Sigmoid colon (tissue), 7 donors: ENCODE results near the gene WWTR1. TPM values are rescaled to one million over a fixed set of nuclear protein-coding genes. Genes with fewer than 3 reads are reported as not detected.

Experiments used
- DNase-seq: peaks from one replicate; pipeline ENCODE4 v3.0.0-alpha.2; 2019
- H3K27ac ChIP-seq, 4 donors: fragments of 200-600 bp; sonication (generic); one replicate each; pipeline ENCODE4 v1.5.1; 2016 to 2019; ENCODE audit warnings: mild to moderate bottlenecking in 1 of 4
- H3K27me3 ChIP-seq, 3 donors: fragments of 200-600 bp; sonication (generic); one replicate each; pipeline ENCODE4 v1.5.1; 2019; ENCODE audit warnings: mild to moderate bottlenecking in 1 of 3
- H3K36me3 ChIP-seq, 4 donors: fragments of 200-600 bp; sonication (generic); one replicate each; pipeline ENCODE4 v1.5.1; 2016 to 2019
- H3K4me1 ChIP-seq, 4 donors: fragments of 200-600 bp; sonication (generic); one replicate each; pipeline ENCODE4 v1.5.1; 2017 to 2019
- H3K4me3 ChIP-seq, 4 donors: fragments of 200-600 bp; sonication (generic); one replicate each; pipeline ENCODE4 v1.5.1; 2017 to 2019; ENCODE audit warnings: mild to moderate bottlenecking in 2 of 4, moderate library complexity in 1 of 4
- H3K9me3 ChIP-seq, 4 donors: fragments of 200-600 bp in 3 of 4; sonication (generic) in 3 of 4; one replicate each; pipeline versions ENCODE4 v1.5.1 to v1.6.1; 2013 to 2019
- EP300 ChIP-seq, 4 donors: sonication (generic); formaldehyde crosslinking; IDR thresholded peaks; one replicate each; pipeline ENCODE4 v1.6.1; 2017; ENCODE audit warnings: antibody characterized with exemption in 4 of 4
- POLR2A ChIP-seq, 2 donors: fragments of 450-650 bp; IDR thresholded peaks; one replicate each; pipeline ENCODE4 v1.6.1; 2016; ENCODE audit warnings: antibody characterized with exemption in 2 of 2, mild to moderate bottlenecking in 2 of 2, moderate library complexity in 2 of 2
- POLR2AphosphoS5 ChIP-seq, 4 donors: sonication (generic); formaldehyde crosslinking; IDR thresholded peaks; one replicate each; pipeline ENCODE4 v1.6.1; 2017; ENCODE audit warnings: antibody characterized with exemption in 4 of 4
- WGBS, 2 donors: extraction: QIAGEN DNeasy Blood & Tissue Kit; methylation state at CpG; one replicate each; pipeline ENCODE4 v1.1.7; 2013; 5-methylcytosine and 5-hydroxymethylcytosine counted together
- intact Hi-C: fragments of 100-400 bp; cut with DNase I; formaldehyde crosslinking; loops from one replicate; pipeline ENCODE4 v1.15.1; 2023
- polyA plus RNA-seq, 3 donors: library from polyadenylated mRNA; stranded (reverse); fragments of 200-250 nt; gene quantifications; one replicate each; pipeline ENCODE4 v1.2.3, GENCODE V29; 2013
- total RNA-seq, 4 donors: library from RNA; depleted of rRNA; stranded (reverse); fragments of >200 nt; gene quantifications; one replicate each; pipeline ENCODE4 v1.1.0, GENCODE V29; 2016
- TF ChIP-seq, protein P1 (sequence below), 4 experiments: fragments of 450-650 bp in 3 of 4; fragments of 200-600 bp in 1 of 4; IDR thresholded peaks; one replicate each; pipeline ENCODE4 v1.5.1; 2016 to 2019; ENCODE audit warnings: antibody characterized with exemption in 4 of 4, mild to moderate bottlenecking in 3 of 4, moderate library complexity in 2 of 4
- donor health status: healthy with polysubstance abuse.
- donor health status: Bipolar disorder and iron deficiency.
- donor health status: healthy.

Gene WWTR1
- total and polyA plus RNA-seq, 7 donors = 7.9 to 340 (median 243) TPM

DNA sequence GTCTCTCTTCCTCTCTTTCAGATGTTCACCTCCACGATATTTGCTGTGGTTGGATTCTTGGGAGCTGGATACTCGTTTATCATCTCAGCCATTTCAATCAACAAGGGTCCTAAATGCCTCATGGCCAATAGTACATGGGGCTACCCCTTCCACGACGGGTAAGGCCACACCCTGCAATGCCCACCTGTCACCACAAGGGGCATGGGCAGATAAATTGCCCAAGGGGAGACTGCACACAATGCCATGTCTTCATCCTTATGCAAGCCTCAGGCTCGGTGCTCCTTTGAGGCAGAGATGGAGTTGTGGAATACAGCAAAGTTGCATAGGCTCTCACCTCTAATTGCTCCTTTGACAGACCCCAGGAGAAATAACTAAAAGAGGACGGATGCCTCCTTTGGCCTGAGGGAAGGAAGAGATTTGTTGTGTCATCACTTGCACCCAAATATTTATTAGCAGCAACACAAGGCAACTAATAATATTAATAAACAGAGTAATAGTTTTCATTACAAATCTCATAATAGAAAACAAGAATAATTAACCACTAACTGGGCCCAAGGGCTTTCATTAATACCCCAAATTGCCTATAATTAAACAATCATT lies 170.1 kb downstream of the WWTR1 start:
- WGBS, 2 donors = 70 to 79% methylated on average over 6 of the region's 6 CpGs
- H3K27me3 ChIP-seq = no peaks in the 10 kb centered on the region
- H3K4me3 ChIP-seq = no peak overlapping the region
- TF ChIP-seq EP300 (IDR thresholded peaks at IDR 0.05) (no peak), POLR2AphosphoS5 (IDR thresholded peaks at IDR 0.05) (no peak), POLR2A (IDR thresholded peaks at IDR 0.05) (no peak)
- TF ChIP-seq, protein P1, sequence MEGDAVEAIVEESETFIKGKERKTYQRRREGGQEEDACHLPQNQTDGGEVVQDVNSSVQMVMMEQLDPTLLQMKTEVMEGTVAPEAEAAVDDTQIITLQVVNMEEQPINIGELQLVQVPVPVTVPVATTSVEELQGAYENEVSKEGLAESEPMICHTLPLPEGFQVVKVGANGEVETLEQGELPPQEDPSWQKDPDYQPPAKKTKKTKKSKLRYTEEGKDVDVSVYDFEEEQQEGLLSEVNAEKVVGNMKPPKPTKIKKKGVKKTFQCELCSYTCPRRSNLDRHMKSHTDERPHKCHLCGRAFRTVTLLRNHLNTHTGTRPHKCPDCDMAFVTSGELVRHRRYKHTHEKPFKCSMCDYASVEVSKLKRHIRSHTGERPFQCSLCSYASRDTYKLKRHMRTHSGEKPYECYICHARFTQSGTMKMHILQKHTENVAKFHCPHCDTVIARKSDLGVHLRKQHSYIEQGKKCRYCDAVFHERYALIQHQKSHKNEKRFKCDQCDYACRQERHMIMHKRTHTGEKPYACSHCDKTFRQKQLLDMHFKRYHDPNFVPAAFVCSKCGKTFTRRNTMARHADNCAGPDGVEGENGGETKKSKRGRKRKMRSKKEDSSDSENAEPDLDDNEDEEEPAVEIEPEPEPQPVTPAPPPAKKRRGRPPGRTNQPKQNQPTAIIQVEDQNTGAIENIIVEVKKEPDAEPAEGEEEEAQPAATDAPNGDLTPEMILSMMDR (IDR thresholded peaks at IDR 0.05) = peak in 1 of 4 experiments; percentile 12
- intact Hi-C loops = no loop called here
- no peaks in the 10 kb centered on the region for H3K36me3 ChIP-seq
- H3K4me1 ChIP-seq = no peaks in the 10 kb centered on the region
- no peak for DNase-seq
- no peak overlapping the region for H3K27ac ChIP-seq
- H3K9me3 ChIP-seq = no peaks in the 10 kb centered on the region

DNA sequence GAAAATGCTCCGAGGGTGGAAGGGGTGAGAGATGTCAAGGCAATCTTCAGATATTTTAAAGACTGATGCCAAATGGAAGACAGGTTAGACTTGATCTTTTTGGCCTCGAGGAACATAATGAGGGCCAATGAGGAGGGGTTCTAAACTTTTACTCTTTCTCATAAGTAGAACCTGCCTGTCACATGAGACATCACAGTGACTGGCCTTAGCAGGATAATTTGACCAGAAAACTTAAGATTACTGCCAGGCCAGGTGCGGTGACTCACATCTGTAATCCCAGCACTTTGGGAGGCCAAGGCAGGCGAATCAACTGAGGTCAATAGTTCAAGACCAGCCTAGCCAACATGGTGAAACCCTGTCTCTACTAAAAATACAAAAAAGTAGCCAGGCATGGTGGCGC lies 171.1 kb downstream of the WWTR1 start:
- intact Hi-C loops = no loop called here
- no peak for TF ChIP-seq POLR2AphosphoS5 (IDR thresholded peaks at IDR 0.05)
- TF ChIP-seq, protein P1 (IDR thresholded peaks at IDR 0.05) = no peak
- no peak for TF ChIP-seq POLR2A (IDR thresholded peaks at IDR 0.05)
- TF ChIP-seq EP300 (IDR thresholded peaks at IDR 0.05) = no peak
- 89 to 91% methylated on average over 5 of the region's 5 CpGs for WGBS, 2 donors
- no peaks in the 10 kb centered on the region for H3K27me3 ChIP-seq
- no peaks in the 10 kb centered on the region for H3K36me3 ChIP-seq
- DNase-seq = no peak
- H3K4me1 ChIP-seq = no peaks in the 10 kb centered on the region
- no peak overlapping the region for H3K4me3 ChIP-seq
- H3K9me3 ChIP-seq = no peaks in the 10 kb centered on the region
- H3K27ac ChIP-seq = no peak overlapping the region

DNA sequence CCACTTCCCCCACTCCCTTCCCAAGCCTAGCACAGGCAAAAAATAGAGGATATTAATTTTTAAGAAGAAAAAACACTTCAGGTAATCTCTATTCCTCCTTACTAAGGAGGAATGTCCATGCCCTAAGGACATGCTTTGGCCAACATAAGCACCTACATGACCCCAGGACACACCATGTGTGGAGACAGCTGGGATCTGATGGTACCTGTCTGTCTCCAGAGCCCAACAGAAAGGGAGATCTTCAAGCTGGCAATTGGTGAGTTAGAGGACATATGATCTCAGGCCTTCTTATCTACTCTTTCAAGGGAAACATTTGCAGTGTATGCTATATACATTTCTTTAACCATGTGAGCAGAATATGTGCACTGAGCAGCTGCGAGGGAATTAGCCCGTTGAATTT lies 176.3 kb downstream of the WWTR1 start:
- DNase-seq = no peak
- WGBS, 2 donors = 90% methylated on average over 2 of the region's 2 CpGs
- H3K4me3 ChIP-seq = no peak overlapping the region
- TF ChIP-seq EP300 (IDR thresholded peaks at IDR 0.05) = no peak
- TF ChIP-seq POLR2A (IDR thresholded peaks at IDR 0.05) = no peak
- TF ChIP-seq, protein P1 (IDR thresholded peaks at IDR 0.05) = no peak
- TF ChIP-seq POLR2AphosphoS5 (IDR thresholded peaks at IDR 0.05) = no peak
- intact Hi-C loops = no loop called here
- no peaks in the 10 kb centered on the region for H3K36me3 ChIP-seq
- H3K4me1 ChIP-seq = peaks cover 0 to 6% (median 0%) of the 10 kb centered on the region in 4 donors
- H3K9me3 ChIP-seq = no peaks in the 10 kb centered on the region
- H3K27me3 ChIP-seq = no peaks in the 10 kb centered on the region
- H3K27ac ChIP-seq = no peak overlapping the region

DNA sequence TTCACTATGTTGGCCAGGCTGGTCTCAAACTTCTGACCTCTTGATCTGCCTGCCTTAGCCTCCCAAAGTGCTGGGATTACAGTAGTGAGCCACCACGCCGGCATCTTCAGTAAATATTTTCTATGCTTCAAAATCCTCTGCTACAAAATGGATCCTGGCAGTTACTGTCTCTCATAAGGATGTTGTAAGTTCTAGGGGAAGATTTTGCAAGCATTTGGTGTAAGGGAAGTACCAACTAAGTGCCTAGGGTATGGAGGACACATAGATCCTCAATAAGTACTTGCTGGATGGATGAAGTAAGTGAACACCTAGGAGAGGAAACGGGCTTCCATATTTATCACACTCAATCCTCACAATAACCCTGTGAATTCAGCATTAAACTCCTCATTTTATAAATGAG lies 176.8 kb downstream of the WWTR1 start:
- TF ChIP-seq POLR2AphosphoS5 (IDR thresholded peaks at IDR 0.05) = no peak
- TF ChIP-seq POLR2A (IDR thresholded peaks at IDR 0.05) = no peak
- WGBS, 2 donors = 87 to 89% methylated on average over 3 of the region's 3 CpGs
- intact Hi-C loops = no loop called here
- no peak overlapping the region for H3K4me3 ChIP-seq
- no peak for DNase-seq
- no peaks in the 10 kb centered on the region for H3K27me3 ChIP-seq
- H3K36me3 ChIP-seq = no peaks in the 10 kb centered on the region
- peaks cover 0 to 6% (median 0%) of the 10 kb centered on the region in 4 donors for H3K4me1 ChIP-seq
- H3K27ac ChIP-seq = no peak overlapping the region
- no peaks in the 10 kb centered on the region for H3K9me3 ChIP-seq

DNA sequence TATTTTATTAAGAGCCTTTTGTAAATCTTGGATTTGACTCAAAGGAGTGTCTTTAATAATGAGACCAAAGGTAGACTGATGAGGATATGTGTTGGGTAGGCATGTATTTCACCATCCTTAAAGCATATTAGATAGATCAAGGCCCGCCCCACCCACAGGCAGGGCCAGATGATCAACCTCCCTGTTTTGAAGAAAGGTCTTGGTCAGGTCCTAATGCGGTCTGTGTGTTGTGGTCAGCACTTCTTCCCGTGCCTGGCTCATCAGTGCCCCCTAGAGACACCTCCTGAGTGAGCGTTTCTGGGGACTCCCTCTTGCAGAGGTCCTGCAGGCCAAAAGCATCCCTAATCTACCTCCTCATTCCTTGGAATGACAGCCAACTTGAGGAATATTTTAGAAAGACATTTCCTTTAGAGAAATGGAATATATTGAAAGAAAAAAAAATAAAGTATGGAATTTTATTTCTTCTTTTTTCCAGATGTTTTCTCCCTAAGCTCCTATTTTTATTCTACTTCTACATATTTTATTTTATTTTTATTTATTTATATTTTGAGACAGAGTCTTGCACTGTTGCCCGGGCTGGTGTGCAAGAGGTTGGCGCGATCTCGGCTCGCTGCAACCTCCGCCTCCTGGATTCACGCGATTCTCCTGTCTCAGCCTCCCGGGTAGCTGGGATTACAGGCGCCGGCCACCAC lies 177.4 kb downstream of the WWTR1 start:
- Histone ChIP-seq H3K4me1 (peaks cover 0 to 6% (median 0%) of the 10 kb centered on the region in 4 donors), H3K27me3 (no peaks in the 10 kb centered on the region), H3K27ac (peak overlapping the region in 2 of 4 donors; percentile 12 to 38), H3K4me3 (no peak overlapping the region), H3K36me3 (no peaks in the 10 kb centered on the region), H3K9me3 (no peaks in the 10 kb centered on the region)
- TF ChIP-seq EP300 (IDR thresholded peaks at IDR 0.05) (no peak), POLR2AphosphoS5 (IDR thresholded peaks at IDR 0.05) (no peak), POLR2A (IDR thresholded peaks at IDR 0.05) (no peak)
- TF ChIP-seq, protein P1 (IDR thresholded peaks at IDR 0.05) = peak in 3 of 4 experiments; percentile 21 to 46 (median 43)
- peak; percentile 75 for DNase-seq
- intact Hi-C loops = no loop called here
- WGBS, 2 donors = 69 to 75% methylated on average over 15 of the region's 15 CpGs
